Epithelial cell of proximal tubule (primary cell): Measurements from ENCODE around the gene VWA5A. TPM values are rescaled to one million over a fixed set of nuclear protein-coding genes. Genes with fewer than 3 reads are reported as not detected.

Experiments
- DNase-seq: peaks from one replicate; pipeline ENCODE4 v3.0.0-alpha.2; 2011; ENCODE audit warnings: low read depth
- H3K4me3 ChIP-seq: 2 replicates; pipeline ENCODE4 v1.5.1; 2011; ENCODE audit warnings: low read depth, mild to moderate bottlenecking, low read length
- CTCF ChIP-seq: conservative IDR thresholded peaks from 2 replicates; pipeline ENCODE4 v1.5.1; 2012; ENCODE audit warnings: low read depth, mild to moderate bottlenecking, low read length
- total RNA-seq: library from RNA; depleted of rRNA; stranded (reverse); fragments of >200 nt; gene quantifications from 2 replicates; pipeline ENCODE4 v1.2.3, GENCODE V29; 2015

Gene VWA5A
- total RNA-seq, 1 donor from 2014 or later = 13.1 TPM

GRCh38 chr11:124195189-124195734 lies 80.0 kb downstream of the VWA5A start:
- peak; percentile 97 for TF ChIP-seq CTCF
- H3K4me3 ChIP-seq = no peak overlapping the region
- DNase-seq = peak; percentile 23

Other genes with a start within 250 kb of the VWA5A start
- gene TMEM225, start 229.8 kb upstream of the VWA5A start, total RNA-seq = not detected in 2 replicates
- gene OR8D4, start 213.3 kb upstream of the VWA5A start, total RNA-seq = not detected in 2 replicates
- gene OR4D5, start 175.8 kb upstream of the VWA5A start, total RNA-seq = not detected in 2 replicates
- not detected in 2 replicates for gene OR6T1, start 171.6 kb upstream of the VWA5A start, total RNA-seq
- not detected in 2 replicates for gene OR10S1, start 137.7 kb upstream of the VWA5A start, total RNA-seq
- gene OR10G6, start 120.3 kb upstream of the VWA5A start, total RNA-seq = not detected in 2 replicates
- not detected in 2 replicates for gene OR10G4, start 102.5 kb upstream of the VWA5A start, total RNA-seq
- not detected in 2 replicates for gene OR10G9, start 92.4 kb upstream of the VWA5A start, total RNA-seq
- gene OR10G8, start 88.7 kb upstream of the VWA5A start, total RNA-seq = not detected in 2 replicates
- not detected in 2 replicates for gene OR10G7, start 74.1 kb upstream of the VWA5A start, total RNA-seq
- not detected in 2 replicates for gene OR10D3, start 67.9 kb downstream of the VWA5A start, total RNA-seq
- gene OR8G1, start 125.6 kb downstream of the VWA5A start, total RNA-seq = not detected in 2 replicates
- not detected in 2 replicates for gene OR8G5, start 140.9 kb downstream of the VWA5A start, total RNA-seq
- gene OR8D1, start 198.5 kb downstream of the VWA5A start, total RNA-seq = not detected in 2 replicates
- not detected in 2 replicates for gene OR8D2, start 204.7 kb downstream of the VWA5A start, total RNA-seq